BJ (cell line): Measurements from ENCODE around the gene FAM114A1. TPM values are rescaled to one million over a fixed set of nuclear protein-coding genes. Genes with fewer than 3 reads are reported as not detected.

ENCODE experiments used
- CTCF ChIA-PET: fragments of 350-600 bp; formaldehyde crosslinking; extraction: SDS; loops from one replicate; lab custom pipeline; 2021; ENCODE audit warnings: antibody characterized with exemption, inconsistent platforms; lab: Yijun Ruan, JAX
- POLR2A ChIA-PET: fragments of 300-600 bp; sonication (Branson Sonifier 250); formaldehyde crosslinking; extraction: SDS; loops from one replicate; lab custom pipeline; 2021; ENCODE audit warnings: antibody characterized with exemption; lab: Charles Lee
- DNase-seq: peaks from one replicate; pipeline ENCODE4 v3.0.0-alpha.2; 2011; ENCODE audit warnings: low read depth
- H3K27me3 ChIP-seq: 2 replicates; pipeline ENCODE4 v1.6.0; 2011; ENCODE audit warnings: low read length; ENCODE audit not compliant: control insufficient read depth, insufficient read depth
- H3K36me3 ChIP-seq: 2 replicates; pipeline ENCODE4 v1.5.1; 2011; ENCODE audit warnings: low read length; ENCODE audit not compliant: control insufficient read depth, insufficient read depth
- H3K4me3 ChIP-seq: 2 replicates; pipeline ENCODE4 v1.5.1; 2011; ENCODE audit warnings: low read depth, mild to moderate bottlenecking, control low read depth, low read length
- polyA plus RNA-seq: library from polyadenylated mRNA; depleted of rRNA; stranded (reverse); fragments of >200 nt; gene quantifications from 2 replicates; pipeline ENCODE4 v1.2.3, GENCODE V29; 2011
- TF ChIP-seq, protein P1 (sequence below): IDR thresholded peaks from 2 replicates; pipeline ENCODE4 v1.5.1; 2011; ENCODE audit warnings: low read depth, mild to moderate bottlenecking, control low read depth, inconsistent platforms, low read length, moderate library complexity; ENCODE audit not compliant: insufficient read depth

Gene FAM114A1
- polyA plus RNA-seq, 1 experiment = 184 TPM

DNA sequence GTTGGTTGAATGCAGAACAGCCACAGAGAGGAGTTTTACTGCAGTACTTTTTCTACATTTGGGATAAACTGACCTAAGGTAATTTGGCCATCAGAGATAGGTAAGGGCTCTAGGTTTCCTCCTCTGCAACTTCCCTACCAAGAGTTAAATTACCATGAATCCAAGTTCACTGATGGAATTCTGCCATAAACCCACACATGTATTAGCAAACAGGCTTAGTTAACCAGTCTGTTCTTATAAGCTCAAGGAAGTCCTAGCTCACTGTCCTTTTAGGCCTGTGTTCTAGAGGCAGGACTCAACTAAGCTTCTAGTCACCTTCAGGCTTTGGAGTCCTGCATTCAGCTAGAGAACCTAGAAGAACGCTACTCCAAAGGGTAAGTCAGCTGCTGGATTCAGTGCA is 4.0 kb downstream of the FAM114A1 start:
- H3K27me3 ChIP-seq = no peaks in the 10 kb centered on the region
- H3K36me3 ChIP-seq = peaks cover 5% of the 10 kb centered on the region
- POLR2A ChIA-PET = no interaction called here
- no peak overlapping the region for H3K4me3 ChIP-seq
- TF ChIP-seq, protein P1, sequence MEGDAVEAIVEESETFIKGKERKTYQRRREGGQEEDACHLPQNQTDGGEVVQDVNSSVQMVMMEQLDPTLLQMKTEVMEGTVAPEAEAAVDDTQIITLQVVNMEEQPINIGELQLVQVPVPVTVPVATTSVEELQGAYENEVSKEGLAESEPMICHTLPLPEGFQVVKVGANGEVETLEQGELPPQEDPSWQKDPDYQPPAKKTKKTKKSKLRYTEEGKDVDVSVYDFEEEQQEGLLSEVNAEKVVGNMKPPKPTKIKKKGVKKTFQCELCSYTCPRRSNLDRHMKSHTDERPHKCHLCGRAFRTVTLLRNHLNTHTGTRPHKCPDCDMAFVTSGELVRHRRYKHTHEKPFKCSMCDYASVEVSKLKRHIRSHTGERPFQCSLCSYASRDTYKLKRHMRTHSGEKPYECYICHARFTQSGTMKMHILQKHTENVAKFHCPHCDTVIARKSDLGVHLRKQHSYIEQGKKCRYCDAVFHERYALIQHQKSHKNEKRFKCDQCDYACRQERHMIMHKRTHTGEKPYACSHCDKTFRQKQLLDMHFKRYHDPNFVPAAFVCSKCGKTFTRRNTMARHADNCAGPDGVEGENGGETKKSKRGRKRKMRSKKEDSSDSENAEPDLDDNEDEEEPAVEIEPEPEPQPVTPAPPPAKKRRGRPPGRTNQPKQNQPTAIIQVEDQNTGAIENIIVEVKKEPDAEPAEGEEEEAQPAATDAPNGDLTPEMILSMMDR = no peak
- CTCF ChIA-PET = interaction anchor here (0.7 to 1.1 kb wide), 4 partner anchors 11 to 182 kb away, joined by 3 to 4 read pairs (median 3); no protein-coding TSS in a partner anchor
- no peak for DNase-seq

GRCh38 chr4:38872620-38873019 is 5.0 kb downstream of the FAM114A1 start:
- Histone ChIP-seq H3K4me3 (no peak overlapping the region), H3K27me3 (no peaks in the 10 kb centered on the region), H3K36me3 (peaks cover 7% of the 10 kb centered on the region)
- TF ChIP-seq, protein P1 = no peak
- ChIA-PET POLR2A (no interaction called here), CTCF (interaction anchor here (1.3 to 1.7 kb wide), 2 partner anchors 12 to 16 kb away, joined by 5 read pairs; no protein-coding TSS in a partner anchor)
- DNase-seq = peak; percentile 85

- no peak for DNase-seq
- ChIA-PET CTCF (interaction anchor here (1.3 to 1.7 kb wide), 3 partner anchors 11 to 15 kb away, joined by 4 to 5 read pairs (median 5); no protein-coding TSS in a partner anchor), POLR2A (no interaction called here)
- H3K27me3 ChIP-seq = no peaks in the 10 kb centered on the region
- H3K4me3 ChIP-seq = no peak overlapping the region
- TF ChIP-seq, protein P1 = no peak
- H3K36me3 ChIP-seq = peaks cover 10% of the 10 kb centered on the region
Measured at GRCh38 chr4:38873290-38873944, 5.8 kb downstream of the FAM114A1 start.

- no peaks in the 10 kb centered on the region for H3K27me3 ChIP-seq
- ChIA-PET CTCF (no interaction called here), POLR2A (no interaction called here)
- peaks cover 20% of the 10 kb centered on the region for H3K36me3 ChIP-seq
- TF ChIP-seq, protein P1 = no peak
- DNase-seq = no peak
- H3K4me3 ChIP-seq = no peak overlapping the region
Measured at GRCh38 chr4:38876636-38877035, 9.0 kb downstream of the FAM114A1 start.

DNA sequence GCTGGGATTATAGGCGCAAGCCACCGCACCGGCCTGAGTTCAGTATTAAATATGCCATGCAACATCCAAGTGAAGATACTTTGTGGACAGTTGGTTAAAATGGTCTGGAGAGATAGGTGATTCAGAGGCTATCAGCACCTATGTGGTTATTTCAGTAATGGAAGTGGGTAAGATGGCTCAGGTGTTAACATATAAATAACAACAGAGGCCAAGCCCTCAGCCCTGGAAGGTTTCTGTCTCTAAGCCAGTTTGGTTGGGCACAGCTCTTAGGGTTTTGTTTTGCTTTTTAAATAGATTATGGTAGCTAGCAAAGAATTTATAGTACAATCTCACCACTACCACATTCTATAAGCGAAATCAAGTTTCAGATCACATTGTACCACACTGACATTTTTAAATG is 16.6 kb downstream of the FAM114A1 start:
- CTCF ChIA-PET = interaction anchor here (1.1 to 1.4 kb wide), 2 partner anchors 10 to 28 kb away, joined by 4 read pairs; partner anchors contain the start of gene TLR6
- Histone ChIP-seq H3K4me3 (no peak overlapping the region), H3K36me3 (peaks cover 14% of the 10 kb centered on the region), H3K27me3 (no peaks in the 10 kb centered on the region)
- TF ChIP-seq, protein P1 = no peak
- POLR2A ChIA-PET = no interaction called here
- no peak for DNase-seq
